GM23338 (cell line): ENCODE data around the gene PBLD. TPM values are rescaled to one million over a fixed set of nuclear protein-coding genes. Genes with fewer than 3 reads are reported as not detected.
A peak's percentile ranks its signal among the peaks of the same experiment; 100 is the strongest.

ENCODE experiments used
- ATAC-seq: fragments of 200-7000 bp; cut with Tn5 transposase; 3 replicates; pipeline ENCODE4 v1.9.1; 2020
- DNase-seq: peaks from one replicate; pipeline ENCODE4 v3.0.0-alpha.2; 2015; ENCODE audit warnings: low spot score
- H2AFZ ChIP-seq: fragments of 200-600 bp; sonication (generic); 2 replicates; pipeline ENCODE4 v1.8.0; 2016; ENCODE audit warnings: antibody characterized with exemption, mild to moderate bottlenecking, moderate library complexity
- H3F3A ChIP-seq: fragments of 200-600 bp; sonication (generic); replicated peaks from 2 replicates; pipeline ENCODE4 v1.8.0; 2017; ENCODE audit warnings: antibody characterized with exemption, mixed run types, low read depth
- H3K27ac ChIP-seq: fragments of 200-600 bp; sonication (generic); 2 replicates; pipeline ENCODE4 v1.6.1; 2016; ENCODE audit warnings: low read depth
- H3K27me3 ChIP-seq: fragments of 200-600 bp; sonication (generic); 2 replicates; pipeline ENCODE4 v1.8.0; 2016; ENCODE audit warnings: mild to moderate bottlenecking, mixed run types, moderate library complexity; ENCODE audit not compliant: insufficient read depth
- H3K36me3 ChIP-seq: fragments of 200-600 bp; sonication (generic); 2 replicates; pipeline ENCODE4 v1.8.0; 2016; ENCODE audit warnings: mild to moderate bottlenecking; ENCODE audit not compliant: insufficient read depth
- H3K4me1 ChIP-seq: fragments of 200-600 bp; sonication (generic); 2 replicates; pipeline ENCODE4 v1.8.0; 2016; ENCODE audit warnings: mild to moderate bottlenecking, moderate library complexity; ENCODE audit not compliant: insufficient read depth
- H3K4me2 ChIP-seq: fragments of 200-600 bp; sonication (generic); 2 replicates; pipeline ENCODE4 v1.7.1; 2017; ENCODE audit warnings: mixed run types
- H3K4me3 ChIP-seq: fragments of 200-600 bp; sonication (generic); 2 replicates; pipeline ENCODE4 v1.6.1; 2016; ENCODE audit warnings: mixed run types
- H3K79me2 ChIP-seq: fragments of 200-600 bp; sonication (generic); replicated peaks from 2 replicates; pipeline ENCODE4 v1.8.0; 2017; ENCODE audit warnings: mild to moderate bottlenecking; ENCODE audit not compliant: insufficient read depth
- H3K9me2 ChIP-seq: fragments of 200-600 bp; sonication (generic); 2 replicates; pipeline ENCODE4 v1.8.0; 2017; ENCODE audit not compliant: insufficient read depth
- H4K20me1 ChIP-seq: fragments of 200-600 bp; sonication (generic); replicated peaks from 2 replicates; pipeline ENCODE4 v1.8.0; 2017; ENCODE audit warnings: mild to moderate bottlenecking; ENCODE audit not compliant: insufficient read depth
- H3K27ac Mint-ChIP-seq: 2 replicates; pipeline ENCODE4 v1.8.0; 2020; ENCODE audit warnings: inconsistent platforms, mild to moderate bottlenecking, moderate library complexity, mixed read lengths
- H3K27me3 Mint-ChIP-seq: 3 replicates; pipeline ENCODE4 v1.8.0; 2022; ENCODE audit warnings: low read depth, mild to moderate bottlenecking, moderate library complexity, mixed read lengths, inconsistent platforms; ENCODE audit not compliant: insufficient read depth, poor library complexity
- H3K36me3 Mint-ChIP-seq: 3 replicates; pipeline ENCODE4 v1.8.0; 2021; ENCODE audit warnings: low read depth, mild to moderate bottlenecking, inconsistent platforms, moderate library complexity, mixed read lengths
- H3K4me1 Mint-ChIP-seq: 3 replicates; pipeline ENCODE4 v1.8.0; 2020; ENCODE audit warnings: mild to moderate bottlenecking, inconsistent platforms, mixed read lengths
- H3K4me3 Mint-ChIP-seq: 3 replicates; pipeline ENCODE4 v1.8.0; 2021; ENCODE audit warnings: moderate library complexity, mild to moderate bottlenecking, inconsistent platforms, mixed read lengths
- H3K9me3 Mint-ChIP-seq: 3 replicates; pipeline ENCODE4 v1.8.0; 2020; ENCODE audit warnings: moderate library complexity, mild to moderate bottlenecking, inconsistent platforms, mixed read lengths
- CREB1 ChIP-seq: fragments of 250-450 bp; sonication (Bioruptor Pico); IDR thresholded peaks from 2 replicates; pipeline ENCODE4 v1.5.0; 2020; ENCODE audit warnings: low read depth, mild to moderate bottlenecking, moderate library complexity
- CTCF ChIP-seq, 2 experiments: fragments of 200-600 bp in 1 of 2; sonication (generic) in 1 of 2; conservative IDR thresholded peaks; 2 replicates each; pipeline versions ENCODE4 v1.5.1 to v1.6.1; 2016 to 2017; ENCODE audit warnings: antibody characterized with exemption in 2 of 2, low read depth in 2 of 2, mild to moderate bottlenecking in 2 of 2, moderate library complexity in 1 of 2
- ETS1 ChIP-seq: IDR thresholded peaks from 2 replicates; pipeline ENCODE4 v1.6.1; 2016; ENCODE audit warnings: antibody characterized with exemption
- JUNB ChIP-seq: IDR thresholded peaks from one replicate; pipeline ENCODE4 v1.6.1; 2016; ENCODE audit warnings: antibody characterized with exemption; ENCODE audit not compliant: unreplicated experiment
- POLR2AphosphoS5 ChIP-seq: IDR thresholded peaks from 2 replicates; pipeline ENCODE4 v1.6.1; 2016; ENCODE audit warnings: antibody characterized with exemption, low read depth
- ZNF114 ChIP-seq: fragments of 250-450 bp; sonication (Bioruptor Pico); IDR thresholded peaks from 2 replicates; pipeline ENCODE4 v1.5.0; 2020; ENCODE audit warnings: mild to moderate bottlenecking, moderate library complexity
- ZNF331 ChIP-seq: fragments of 250-450 bp; sonication (Bioruptor Pico); IDR thresholded peaks from 2 replicates; pipeline ENCODE4 v1.5.0; 2020; ENCODE audit warnings: low read depth, mild to moderate bottlenecking, moderate library complexity
- polyA plus RNA-seq: library from polyadenylated mRNA; unstranded; fragments of >200 nt; fragmentation: Nextera tagmentation; extraction: Ambion mirVana; gene quantifications from 2 replicates; pipeline ENCODE4 v1.2.1, GENCODE V29; 2016
- total RNA-seq: library from RNA; depleted of rRNA; stranded (reverse); fragments of >200 nt; shearing (Covaris generic); gene quantifications from 2 replicates; pipeline ENCODE4 v1.2.3, GENCODE V29; 2014

The PBLD gene
- total and polyA plus RNA-seq, 2 experiments from 2014 or later = 0.90 to 1.5 TPM

GRCh38 chr10:68340358-68341080, 7.8 kb upstream of the PBLD start:
- Histone ChIP-seq H2AFZ (no peak overlapping the region), H3K27ac (no peak overlapping the region), H3K4me2 (no peak overlapping the region), H3F3A (peaks cover 23% of the 10 kb centered on the region; the same call in 1 of the 2 replicates), H3K4me1 (peaks cover 15% of the 10 kb centered on the region), H3K27me3 (no peaks in the 10 kb centered on the region), H3K9me2 (no peaks in the 10 kb centered on the region), H3K4me3 (no peak overlapping the region), H3K79me2 (peaks cover 65% of the 10 kb centered on the region), H4K20me1 (peaks cover 57% of the 10 kb centered on the region), H3K36me3 (peaks cover 70% of the 10 kb centered on the region)
- no peak for TF ChIP-seq CTCF (conservative IDR thresholded peaks at IDR 0.05; ENCODE audit: low read depth in 2 of 2)
- TF ChIP-seq POLR2AphosphoS5 = no peak
- no peak for ATAC-seq
- no peaks in the 10 kb centered on the region for H3K9me3 Mint-ChIP-seq
- no peak for DNase-seq
- no peak overlapping the region for H3K4me3 Mint-ChIP-seq
- no peaks in the 10 kb centered on the region for H3K27me3 Mint-ChIP-seq
- no peak overlapping the region for H3K27ac Mint-ChIP-seq
- H3K4me1 Mint-ChIP-seq = peaks cover 21% of the 10 kb centered on the region
- H3K36me3 Mint-ChIP-seq = peaks cover 90% of the 10 kb centered on the region

GRCh38 chr10:68336754-68337351, 4.1 kb upstream of the PBLD start:
- no peak overlapping the region for H3K27ac ChIP-seq
- H2AFZ ChIP-seq = no peak overlapping the region
- H3K27me3 ChIP-seq = no peaks in the 10 kb centered on the region
- no peak overlapping the region for H3K27ac Mint-ChIP-seq
- H3K4me1 Mint-ChIP-seq = peaks cover 31% of the 10 kb centered on the region
- ATAC-seq (no peak), DNase-seq (no peak)
- no peaks in the 10 kb centered on the region for H3K9me2 ChIP-seq
- peak overlapping the region; percentile 99 for H3K4me3 Mint-ChIP-seq
- peak overlapping the region; percentile 80 for H3K4me2 ChIP-seq
- peak overlapping the region; percentile 73 for H3K4me3 ChIP-seq
- H3K4me1 ChIP-seq = peaks cover 29% of the 10 kb centered on the region
- H3K36me3 ChIP-seq = peaks cover 45% of the 10 kb centered on the region
- TF ChIP-seq ETS1 (no peak), POLR2AphosphoS5 (no peak), ZNF114 (CRISPR knock-in tag) (no peak), CREB1 (no peak), JUNB (no peak), ZNF331 (CRISPR knock-in tag) (no peak)
- peaks cover 11% of the 10 kb centered on the region for H3K27me3 Mint-ChIP-seq
- H3K79me2 ChIP-seq = peaks cover 95% of the 10 kb centered on the region
- H3K36me3 Mint-ChIP-seq = peaks cover 90% of the 10 kb centered on the region
- H3K9me3 Mint-ChIP-seq = peaks cover 2% of the 10 kb centered on the region; the same call in 2 of the 3 replicates
- peaks cover 17% of the 10 kb centered on the region; the same call in 1 of the 2 replicates for H3F3A ChIP-seq
- H4K20me1 ChIP-seq = peaks cover 65% of the 10 kb centered on the region
